HepG2 (cell line): ENCODE measurements around the gene C1orf35. TPM values are rescaled to one million over a fixed set of nuclear protein-coding genes. Genes with fewer than 3 reads are reported as not detected.

Source experiments
- ATAC-seq: fragments of 200-7000 bp; cut with Tn5 transposase; 3 replicates; pipeline ENCODE4 v1.9.1; 2020; ENCODE audit warnings: mild to moderate bottlenecking, moderate library complexity
- BruUV-seq: library from RNA; stranded (reverse); fragments of 400-500 nt; replicated peaks from 2 replicates; lab custom pipeline; 2021; lab: Mats Ljungman, UMichigan
- CTCF ChIA-PET: fragments of 300-600 bp; formaldehyde crosslinking; extraction: SDS; loops from one replicate; lab custom pipeline; 2021; ENCODE audit warnings: low total read pairs, inconsistent platforms, low intra/inter-chr PET ratio; lab: Yijun Ruan, JAX
- POLR2A ChIA-PET: fragments of 350-600 bp; sonication (Branson Sonifier 250); formaldehyde crosslinking; loops from one replicate; lab custom pipeline; 2020; ENCODE audit warnings: antibody characterized with exemption, inconsistent platforms; lab: Yijun Ruan, JAX
- DNase-seq: peaks from one replicate; pipeline ENCODE4 v3.0.0-alpha.2; 2015; ENCODE audit warnings: low spot score
- FAIRE-seq: peaks from 3 replicates; lab custom pipeline; 2011; peaks lifted over from hg19 to GRCh38; lab: Jason Lieb, UNC
- H2AFZ ChIP-seq: one replicate; pipeline ENCODE4 v1.6.1; 2011; ENCODE audit warnings: low read length, inconsistent platforms
- H3K27ac ChIP-seq: fragments of 300-600 bp; 3 replicates; pipeline ENCODE4 v1.8.0; 2011; ENCODE audit warnings: mixed run types, mild to moderate bottlenecking, mixed read lengths, low read length, inconsistent platforms; ENCODE audit not compliant: insufficient read depth; ENCODE audit errors: extremely low read length
- H3K27me3 ChIP-seq, 2 experiments: fragments of 200-600 bp in 1 of 2; 2 replicates in 1 of 2; 3 replicates in 1 of 2; pipeline versions ENCODE4 v1.6.0 to v1.8.0; 2011; ENCODE audit warnings: low read length in 2 of 2, mild to moderate bottlenecking in 2 of 2, moderate library complexity in 2 of 2, inconsistent platforms in 1 of 2; ENCODE audit not compliant: insufficient read depth in 2 of 2, control insufficient read depth in 1 of 2
- H3K36me3 ChIP-seq, 2 experiments: fragments of 200-600 bp in 1 of 2; replicated peaks in 1 of 2; 2 replicates in 1 of 2; 3 replicates in 1 of 2; pipeline versions ENCODE4 v1.5.1 to v1.8.0; 2011; ENCODE audit warnings: low read length in 2 of 2, inconsistent platforms in 1 of 2; ENCODE audit not compliant: insufficient read depth in 2 of 2, control insufficient read depth in 1 of 2
- H3K4me1 ChIP-seq: 2 replicates; pipeline ENCODE4 v1.5.1; 2012; ENCODE audit warnings: low read length, inconsistent platforms; ENCODE audit not compliant: insufficient read depth
- H3K4me2 ChIP-seq: 2 replicates; pipeline ENCODE4 v1.6.0; 2011; ENCODE audit warnings: low read depth, low read length, inconsistent platforms
- H3K4me3 ChIP-seq, 3 experiments: fragments of 200-600 bp in 1 of 3; sonication (generic), shearing (Covaris generic) in 1 of 3; replicated peaks in 1 of 3; 2 replicates each; pipeline ENCODE4 v1.5.1; 2011 to 2016; ENCODE audit warnings: low read length in 3 of 3, inconsistent platforms in 2 of 3, low read depth in 2 of 3, mild to moderate bottlenecking in 2 of 3, control low read depth in 1 of 3, mixed read lengths in 1 of 3; ENCODE audit not compliant: insufficient read depth in 1 of 3
- H3K79me2 ChIP-seq: one replicate; pipeline ENCODE4 v1.6.1; 2011; ENCODE audit warnings: low read length, inconsistent platforms; ENCODE audit not compliant: insufficient read depth
- H3K9ac ChIP-seq: 2 replicates; pipeline ENCODE4 v1.6.0; 2011; ENCODE audit warnings: mild to moderate bottlenecking, low read depth, low read length, inconsistent platforms; ENCODE audit not compliant: insufficient read depth
- H3K9me3 ChIP-seq: 2 replicates; pipeline ENCODE4 v1.5.1; 2012; ENCODE audit warnings: mild to moderate bottlenecking, low read length
- H4K20me1 ChIP-seq: 2 replicates; pipeline ENCODE4 v1.6.0; 2011; ENCODE audit warnings: inconsistent platforms, mild to moderate bottlenecking, low read length, moderate library complexity; ENCODE audit not compliant: insufficient read depth
- AGO2 ChIP-seq: fragments of 200-400 bp; formaldehyde crosslinking; optimal IDR thresholded peaks from 2 replicates; pipeline ENCODE3; 2017; ENCODE audit warnings: mild to moderate bottlenecking, low read depth, low read length, moderate library complexity
- HMG20A ChIP-seq: IDR thresholded peaks from 2 replicates; pipeline ENCODE4 v1.6.1; 2016; ENCODE audit warnings: borderline replicate concordance
- KDM2A ChIP-seq: sonication (generic); formaldehyde crosslinking; IDR thresholded peaks from 2 replicates; pipeline ENCODE4 v1.4.0; 2020; ENCODE audit warnings: low read depth, missing genetic modification reagents, borderline replicate concordance
- MTF2 ChIP-seq: sonication (generic); formaldehyde crosslinking; IDR thresholded peaks from 2 replicates; pipeline ENCODE4 v1.5.0; 2020; ENCODE audit warnings: missing genetic modification reagents, borderline replicate concordance
- STAG1 ChIP-seq: sonication (generic); formaldehyde crosslinking; IDR thresholded peaks from 2 replicates; pipeline ENCODE4 v1.4.0; 2020; ENCODE audit warnings: missing genetic modification reagents
- ZNF256 ChIP-seq: sonication (generic); formaldehyde crosslinking; conservative IDR thresholded peaks from 2 replicates; pipeline ENCODE4 v1.4.0; 2020; ENCODE audit warnings: missing genetic modification reagents
- ZNF30 ChIP-seq: sonication (generic); formaldehyde crosslinking; IDR thresholded peaks from 2 replicates; pipeline ENCODE4 v1.5.0; 2020; ENCODE audit warnings: mild to moderate bottlenecking, missing genetic modification reagents
- ZNF883 ChIP-seq: sonication (generic); formaldehyde crosslinking; IDR thresholded peaks from 2 replicates; pipeline ENCODE4 v1.5.1; 2020; ENCODE audit warnings: mild to moderate bottlenecking, missing genetic modification reagents; ENCODE audit errors: not compliant biosample characterization
- ZSCAN30 ChIP-seq: sonication (generic); formaldehyde crosslinking; IDR thresholded peaks from 2 replicates; pipeline ENCODE4 v1.5.0; 2020; ENCODE audit warnings: mild to moderate bottlenecking, missing genetic modification reagents
- WGBS: methylation state at CpG from one replicate; pipeline ENCODE4 v1.1.6; 2017; ENCODE audit warnings: low lambda C conversion rate; 5-methylcytosine and 5-hydroxymethylcytosine counted together
- in situ Hi-C: cut with HindIII; loops from 2 replicates; pipeline ENCODE4 v1.10.0; 2017; ENCODE audit warnings: low pct_unique_long_range_greater_than_20kb; ENCODE audit not compliant: extremely low pct_ligation_motif_present
- intact Hi-C: fragments of 100-400 bp; cut with micrococcal nuclease; formaldehyde crosslinking; loops from one replicate; pipeline ENCODE4 v1.10.0; 2022; ENCODE audit not compliant: unreplicated experiment
- polyA plus RNA-seq, 8 experiments: library from polyadenylated mRNA; depleted of rRNA in 3 of 8; stranded (reverse) in 7 of 8; unstranded in 1 of 8; fragments of >200 nt; fragmentation: Illumina TruSeq in 4 of 8; extraction: Trizol in 4 of 8; gene quantifications; 2 replicates each; pipeline versions ENCODE4 v1.2.1 to v1.2.3, GENCODE V29; 2011 to 2016; ENCODE audit warnings: low read depth in 4 of 8, missing spikeins in 1 of 8, mixed read lengths in 1 of 8; ENCODE audit not compliant: insufficient read depth in 1 of 8
- total RNA-seq, 5 experiments: library from RNA; depleted of rRNA; stranded (reverse); fragments of >200 nt; fragmentation: Illumina TruSeq; extraction: Trizol; gene quantifications; 2 replicates each; pipeline ENCODE4 v1.2.3, GENCODE V29; 2016; ENCODE audit warnings: low read depth in 1 of 5
- TF ChIP-seq, protein P1 (sequence below): sonication (generic); formaldehyde crosslinking; IDR thresholded peaks from 2 replicates; pipeline ENCODE4 v1.4.0; 2020; ENCODE audit warnings: missing genetic modification reagents
- TF ChIP-seq, protein P2 (sequence below): sonication (generic); formaldehyde crosslinking; IDR thresholded peaks from 2 replicates; pipeline ENCODE4 v1.4.0; 2020; ENCODE audit warnings: mild to moderate bottlenecking, missing genetic modification reagents, borderline replicate concordance
- TF ChIP-seq, protein P3 (sequence below): sonication (generic); formaldehyde crosslinking; IDR thresholded peaks from 2 replicates; pipeline ENCODE4 v1.8.0; 2022; ENCODE audit warnings: missing genetic modification reagents, mild to moderate bottlenecking, borderline replicate concordance

C1orf35 gene
- total and polyA plus RNA-seq, 2 of the 13 experiments (the other 11 are each of a cell fraction or from before 2014, with no cell fraction given) = 8.1 to 19.3 TPM

DNA sequence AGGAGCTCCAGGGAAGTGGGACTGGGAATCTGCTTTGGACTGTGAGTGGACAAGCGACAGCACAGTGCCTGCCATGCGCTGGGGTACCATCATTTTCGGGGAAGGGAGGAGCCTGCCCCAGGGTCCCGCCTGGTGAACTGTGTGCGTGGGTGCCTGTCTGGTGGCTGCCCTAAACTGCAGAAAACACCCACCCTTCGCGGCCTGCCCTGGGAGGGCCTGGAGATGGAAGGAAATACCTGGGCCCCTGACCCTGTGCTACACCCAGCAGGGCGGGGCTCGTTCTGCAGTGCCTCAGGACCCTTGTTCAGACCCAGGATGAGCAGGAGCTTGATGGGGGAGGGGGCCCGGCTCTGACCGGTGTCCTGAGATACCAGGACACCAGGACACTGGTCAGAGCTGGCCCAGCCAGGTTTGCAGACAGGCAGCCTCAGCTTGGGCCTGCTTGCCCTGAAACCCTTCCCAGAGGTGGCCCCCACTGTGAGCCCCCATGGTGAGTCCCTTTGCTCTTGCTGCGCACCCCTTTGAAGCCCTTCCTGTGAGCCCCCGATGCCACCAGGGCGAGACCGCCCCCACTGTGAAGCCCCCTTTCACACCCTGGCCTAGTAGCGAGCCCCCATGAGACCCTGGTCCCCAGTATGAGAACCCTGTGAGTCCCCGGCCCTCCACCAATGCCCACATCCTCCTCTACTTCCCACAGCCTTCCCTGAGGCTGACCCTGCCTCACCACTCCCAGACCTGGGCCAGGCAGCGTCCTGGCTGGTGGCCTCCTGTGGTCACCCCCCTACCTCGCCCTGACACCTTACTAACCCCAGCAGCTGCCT lies 49.2 kb upstream of the C1orf35 start:
- no peaks in the 10 kb centered on the region for H3K27me3 ChIP-seq
- ATAC-seq (no peak), FAIRE-seq (no peak), DNase-seq (no peak)
- peaks cover 34% of the 10 kb centered on the region for H3K4me1 ChIP-seq
- BruUV-seq = no TSS peak
- in situ Hi-C loops (no loop called here), intact Hi-C loops (no loop called here)
- 0 out of 5 replicates have a peak, but pooled peaks cover 0 to 6% of the 10 kb centered on the region in 2 experiments for H3K36me3 ChIP-seq
- H3K4me3 ChIP-seq = no peak overlapping the region
- H2AFZ ChIP-seq = no peak overlapping the region
- ChIA-PET POLR2A (interaction anchor here (2.8 to 7.9 kb wide), 2 partner anchors 8 to 13 kb away, joined by 16 to 72 read pairs; partner anchors contain the start of gene IBA57), CTCF (no interaction called here)
- TF ChIP-seq STAG1 (CRISPR knock-in tag) = no peak
- TF ChIP-seq AGO2 = peak; percentile 24
- WGBS = 98% methylated on average over 8 of the region's 19 CpGs
- H3K9ac ChIP-seq = no peak overlapping the region
- H4K20me1 ChIP-seq = peaks cover 3% of the 10 kb centered on the region; the same call in 1 of the 2 replicates
- no peaks in the 10 kb centered on the region for H3K9me3 ChIP-seq
- no peak overlapping the region for H3K27ac ChIP-seq
- H3K4me2 ChIP-seq = no peak overlapping the region
- H3K79me2 ChIP-seq = peaks cover 4% of the 10 kb centered on the region

DNA sequence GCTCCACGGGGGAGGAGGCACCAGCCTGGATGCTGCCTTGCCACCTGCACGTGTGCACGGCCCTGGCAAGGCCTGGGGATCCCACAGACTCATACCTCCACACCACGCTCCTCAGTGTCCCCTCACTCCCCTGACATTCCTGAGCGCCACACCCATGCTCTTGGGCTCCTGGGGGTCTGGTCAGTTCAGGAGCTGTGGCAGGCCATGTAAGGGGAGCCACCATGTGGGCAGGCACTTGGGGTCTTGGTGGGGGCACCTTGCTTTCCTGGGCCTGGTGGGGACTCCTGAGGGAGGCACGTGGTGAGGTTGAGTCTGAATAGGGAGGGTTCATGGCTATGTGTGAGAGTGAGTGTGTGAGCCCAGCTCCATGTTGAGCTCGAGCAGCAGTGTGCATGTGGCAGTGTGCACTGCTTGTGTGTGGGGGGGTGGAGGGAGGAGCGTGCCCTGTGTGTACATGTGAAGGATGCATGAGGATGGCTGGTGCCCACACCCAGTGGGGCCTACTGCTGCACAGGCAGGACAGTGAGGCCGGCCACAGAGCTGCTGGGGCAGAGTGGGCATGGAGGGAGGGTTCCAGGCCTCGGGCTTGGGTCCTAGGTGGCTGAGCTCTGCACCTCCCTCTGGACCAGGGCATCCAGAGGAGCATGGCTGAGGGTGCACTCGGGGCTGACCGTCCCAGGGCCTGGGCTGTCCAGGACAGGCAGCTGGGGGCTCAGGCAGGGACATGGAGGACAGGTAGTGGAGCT lies 48.2 kb upstream of the C1orf35 start:
- intact Hi-C loops = no loop called here
- Histone ChIP-seq H3K4me3 (peak overlapping the region; percentile 54 to 78 (median 63); a peak in 5 of 6 replicates), H3K4me1 (peaks cover 34% of the 10 kb centered on the region), H3K9me3 (no peaks in the 10 kb centered on the region), H4K20me1 (no peaks in the 10 kb centered on the region), H3K79me2 (peaks cover 8% of the 10 kb centered on the region), H3K27ac (peak overlapping the region; percentile 73), H3K4me2 (peak overlapping the region; percentile 96), H2AFZ (no peak overlapping the region), H3K9ac (peak overlapping the region; percentile 77), H3K36me3 (peaks cover 0 to 6% of the 10 kb centered on the region in 2 experiments; a peak in 1 of 5 replicates), H3K27me3 (no peaks in the 10 kb centered on the region)
- DNase-seq (no peak), FAIRE-seq (no peak), ATAC-seq (peak; percentile 2; the same call in 2 of the 3 replicates)
- ChIA-PET POLR2A (interaction anchor here (1.0 to 7.9 kb wide), 5 partner anchors 9 to 41 kb away, joined by 3 to 72 read pairs (median 11); partner anchors contain the start of genes GUK1 and IBA57), CTCF (no interaction called here)
- no TSS peak for BruUV-seq
- in situ Hi-C loops = no loop called here
- WGBS = 52% methylated on average over 6 of the region's 12 CpGs
- TF ChIP-seq, protein P1, sequence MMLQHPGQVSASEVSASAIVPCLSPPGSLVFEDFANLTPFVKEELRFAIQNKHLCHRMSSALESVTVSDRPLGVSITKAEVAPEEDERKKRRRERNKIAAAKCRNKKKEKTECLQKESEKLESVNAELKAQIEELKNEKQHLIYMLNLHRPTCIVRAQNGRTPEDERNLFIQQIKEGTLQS (CRISPR knock-in tag) = no peak
- TF ChIP-seq MTF2 (no peak), ZNF30 (no peak), ZNF883 (CRISPR knock-in tag) (peak; percentile 17), ZSCAN30 (no peak), HMG20A (no peak), ZNF256 (CRISPR knock-in tag) (no peak), KDM2A (CRISPR knock-in tag) (no peak; the same call in 1 of the 2 replicates)
- TF ChIP-seq, protein P2, sequence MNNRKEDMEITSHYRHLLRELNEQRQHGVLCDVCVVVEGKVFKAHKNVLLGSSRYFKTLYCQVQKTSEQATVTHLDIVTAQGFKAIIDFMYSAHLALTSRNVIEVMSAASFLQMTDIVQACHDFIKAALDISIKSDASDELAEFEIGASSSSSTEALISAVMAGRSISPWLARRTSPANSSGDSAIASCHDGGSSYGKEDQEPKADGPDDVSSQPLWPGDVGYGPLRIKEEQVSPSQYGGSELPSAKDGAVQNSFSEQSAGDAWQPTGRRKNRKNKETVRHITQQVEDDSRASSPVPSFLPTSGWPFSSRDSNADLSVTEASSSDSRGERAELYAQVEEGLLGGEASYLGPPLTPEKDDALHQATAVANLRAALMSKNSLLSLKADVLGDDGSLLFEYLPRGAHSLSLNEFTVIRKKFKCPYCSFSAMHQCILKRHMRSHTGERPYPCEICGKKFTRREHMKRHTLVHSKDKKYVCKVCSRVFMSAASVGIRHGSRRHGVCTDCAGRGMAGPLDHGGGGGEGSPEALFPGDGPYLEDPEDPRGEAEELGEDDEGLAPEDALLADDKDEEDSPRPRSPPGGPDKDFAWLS (CRISPR knock-in tag) = no peak
- TF ChIP-seq, protein P3, sequence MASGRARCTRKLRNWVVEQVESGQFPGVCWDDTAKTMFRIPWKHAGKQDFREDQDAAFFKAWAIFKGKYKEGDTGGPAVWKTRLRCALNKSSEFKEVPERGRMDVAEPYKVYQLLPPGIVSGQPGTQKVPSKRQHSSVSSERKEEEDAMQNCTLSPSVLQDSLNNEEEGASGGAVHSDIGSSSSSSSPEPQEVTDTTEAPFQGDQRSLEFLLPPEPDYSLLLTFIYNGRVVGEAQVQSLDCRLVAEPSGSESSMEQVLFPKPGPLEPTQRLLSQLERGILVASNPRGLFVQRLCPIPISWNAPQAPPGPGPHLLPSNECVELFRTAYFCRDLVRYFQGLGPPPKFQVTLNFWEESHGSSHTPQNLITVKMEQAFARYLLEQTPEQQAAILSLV = no peak
